Stimulated activated naive CD8-positive, alpha-beta T cell treated with anti-CD3 and anti-CD28 coated beads, Interleukin-15, amount 100 ng/mL, for 72 hours (primary cell): ENCODE measurements around the gene IFNAR2.

ENCODE experiments used
- ATAC-seq: fragments of 150-1000 bp; cut with Tn5 transposase; 2 replicates; pipeline ENCODE4 v1.10.0; 2021; ENCODE audit warnings: mild to moderate bottlenecking, moderate library complexity
- DNase-seq, 2 donors: peaks; one replicate each; pipeline ENCODE4 v3.0.0; 2021 to 2022
- H3K27ac Mint-ChIP-seq, 2 donors: one replicate each; pipeline ENCODE4 v1.8.0; 2022; ENCODE audit warnings: mild to moderate bottlenecking in 2 of 2, mixed read lengths in 2 of 2, moderate library complexity in 2 of 2
- H3K27me3 Mint-ChIP-seq: one replicate; pipeline ENCODE4 v1.8.0; 2022; ENCODE audit warnings: mixed read lengths
- H3K4me1 Mint-ChIP-seq: one replicate; pipeline ENCODE4 v1.8.0; 2022; ENCODE audit warnings: mild to moderate bottlenecking, mixed read lengths
- H3K4me3 Mint-ChIP-seq, 2 donors: one replicate each; pipeline ENCODE4 v1.8.0; 2022; ENCODE audit warnings: mild to moderate bottlenecking in 2 of 2, mixed read lengths in 2 of 2, moderate library complexity in 1 of 2
- H3K9me3 Mint-ChIP-seq, 2 donors: one replicate each; pipeline ENCODE4 v1.8.0; 2022; ENCODE audit warnings: mixed read lengths in 2 of 2

The IFNAR2 gene

DNA sequence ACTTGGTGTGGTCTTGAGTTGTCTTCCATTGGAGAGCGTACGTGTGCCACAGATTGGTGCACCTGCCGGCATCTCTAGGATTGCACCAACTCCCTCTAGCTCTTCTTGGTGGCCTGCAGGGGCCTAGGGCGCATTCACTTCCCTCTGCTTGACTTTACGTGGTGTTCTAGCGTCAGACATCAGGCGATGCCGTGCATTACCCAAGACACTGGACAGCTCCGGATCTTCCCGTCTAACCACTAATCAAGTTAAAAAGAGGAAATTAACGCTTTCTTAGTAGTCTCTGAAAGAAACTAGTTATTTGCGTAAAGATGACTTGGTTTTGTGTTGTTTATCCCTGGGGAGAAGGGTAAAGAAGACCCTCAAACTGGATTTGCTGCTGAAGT is 35.9 kb downstream of the IFNAR2 start:
- no peak for DNase-seq
- Mint-ChIP-seq H3K4me1 (peaks cover 85% of the 10 kb centered on the region), H3K27ac (peak overlapping the region; percentile 88 to 93), H3K4me3 (peak overlapping the region; percentile 98 to 99), H3K27me3 (no peaks in the 10 kb centered on the region), H3K9me3 (no peaks in the 10 kb centered on the region)
- ATAC-seq = peak; percentile 26

DNA sequence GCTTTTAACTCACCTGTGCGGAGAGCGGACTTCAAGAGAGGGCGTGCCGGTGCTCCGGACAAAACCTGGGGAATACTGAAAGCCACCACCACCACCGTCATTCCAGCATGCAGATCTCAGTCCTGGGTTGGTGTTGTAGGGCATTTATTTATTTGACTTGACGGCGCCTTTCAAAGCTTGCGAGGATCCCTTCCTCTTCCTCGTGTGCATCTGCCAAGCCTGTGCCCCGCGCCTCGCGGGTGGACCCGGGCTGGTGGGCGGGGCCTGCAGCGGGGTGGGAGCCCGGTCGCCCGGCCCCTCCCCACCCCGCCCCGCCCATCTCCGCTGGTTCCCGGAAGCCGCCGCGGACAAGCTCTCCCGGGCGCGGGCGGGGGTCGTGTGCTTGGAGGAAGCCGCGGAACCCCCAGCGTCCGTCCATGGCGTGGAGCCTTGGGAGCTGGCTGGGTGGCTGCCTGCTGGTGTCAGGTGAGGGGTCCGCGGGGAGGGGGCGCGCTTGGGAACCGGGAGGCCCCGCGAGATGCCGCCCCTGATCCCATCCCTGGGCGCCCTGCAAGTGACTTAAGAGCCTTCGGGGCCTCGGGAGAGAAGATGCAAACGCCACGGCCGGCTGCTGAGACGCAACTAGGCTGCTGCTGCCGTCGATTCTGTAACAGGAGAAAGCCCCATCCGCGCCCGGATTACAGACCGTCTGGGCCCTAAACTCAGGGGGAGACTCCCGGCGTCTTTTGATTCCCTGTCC is 36.5 kb downstream of the IFNAR2 start, which contains the start of gene IL10RB:
Gene IL10RB, plus strand, starts transcription at position 318 of the 739 bp plus-strand sequence. Its CDS starts 99 bp downstream, at position 417.
- Mint-ChIP-seq H3K4me3 (peak within 1 kb of the TSS; percentile 98 to 99), H3K4me1 (peaks cover 79% of the 10 kb centered on the region)
- DNase-seq = peak; percentile 62 to 66

DNA sequence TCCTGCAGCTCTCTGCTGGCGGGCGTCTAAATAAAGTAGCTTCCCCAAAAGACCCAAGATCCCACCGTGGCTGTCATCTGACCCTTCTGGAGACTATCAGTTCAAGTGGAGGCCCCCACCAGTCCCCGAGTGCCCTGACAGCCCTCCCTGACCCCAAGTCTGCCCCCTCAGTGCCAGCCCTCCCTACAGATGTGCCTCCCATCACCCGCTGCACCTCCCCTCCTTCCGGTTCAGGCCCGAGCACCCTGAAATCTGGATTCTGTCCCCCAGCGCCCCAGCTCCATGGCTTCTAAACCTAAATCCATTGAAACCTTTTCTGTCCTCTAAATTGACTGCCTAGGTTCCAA is 37.0 kb downstream of the IFNAR2 start:
- peaks cover 77% of the 10 kb centered on the region for H3K4me1 Mint-ChIP-seq

More for the DNA sequence above, 36.5 kb downstream of the IFNAR2 start, which contains the start of gene IL10RB:
- H3K9me3 Mint-ChIP-seq = no peaks in the 10 kb centered on the region
- peak; percentile 81 for ATAC-seq
- peak within 1 kb of the TSS; percentile 97 to 99 for H3K27ac Mint-ChIP-seq
- H3K27me3 Mint-ChIP-seq = no peaks in the 10 kb centered on the region

DNA sequence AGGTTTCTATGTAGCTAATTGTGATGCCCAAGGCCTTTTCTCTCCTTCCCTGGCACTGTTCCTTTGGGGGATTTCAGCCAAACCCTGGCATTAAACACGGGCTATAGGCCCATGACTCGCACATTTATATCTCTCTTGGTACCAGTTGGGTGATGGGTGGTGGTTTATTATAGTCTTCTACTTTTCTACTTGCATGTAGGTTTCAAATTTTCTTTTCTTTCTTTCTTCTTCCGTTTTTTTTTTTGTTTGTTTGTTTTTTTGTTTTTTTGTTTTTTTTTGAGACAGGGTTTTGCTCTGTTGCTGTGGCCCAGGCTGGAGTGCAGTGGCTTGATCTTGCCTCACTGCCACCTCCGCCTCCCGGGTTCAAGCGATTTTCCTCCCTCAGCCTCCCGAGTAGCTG is 37.5 kb downstream of the IFNAR2 start:
- H3K27ac Mint-ChIP-seq = peak overlapping the region; percentile 34 to 99
- H3K4me3 Mint-ChIP-seq = peak overlapping the region; percentile 98 to 99
- DNase-seq (no peak), ATAC-seq (no peak)
- no peaks in the 10 kb centered on the region for H3K27me3 Mint-ChIP-seq
- peaks cover 78% of the 10 kb centered on the region for H3K4me1 Mint-ChIP-seq
- no peaks in the 10 kb centered on the region for H3K9me3 Mint-ChIP-seq

More for the DNA sequence above, 37.0 kb downstream of the IFNAR2 start:
- ATAC-seq = peak; percentile 67
- peak overlapping the region; percentile 97 to 99 for H3K27ac Mint-ChIP-seq
- DNase-seq = peak in 1 of 2 donors; percentile 27
- peak overlapping the region; percentile 98 to 99 for H3K4me3 Mint-ChIP-seq
- no peaks in the 10 kb centered on the region for H3K27me3 Mint-ChIP-seq
- no peaks in the 10 kb centered on the region for H3K9me3 Mint-ChIP-seq

DNA sequence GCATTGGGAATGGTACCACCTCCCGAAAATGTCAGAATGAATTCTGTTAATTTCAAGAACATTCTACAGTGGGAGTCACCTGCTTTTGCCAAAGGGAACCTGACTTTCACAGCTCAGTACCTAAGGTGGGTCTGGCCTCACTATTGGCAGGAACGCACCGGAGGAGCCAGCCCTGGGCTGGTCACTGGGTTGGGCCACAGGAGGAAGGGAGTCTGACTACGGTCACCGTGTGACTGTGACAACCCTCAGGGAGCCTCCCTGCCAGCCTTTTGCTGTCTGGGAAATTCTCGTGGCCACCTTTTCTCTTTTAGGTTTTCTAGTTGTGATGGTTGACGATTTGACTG is 38.6 kb downstream of the IFNAR2 start:
- peak overlapping the region in 1 of 2 donors; percentile 87 for H3K27ac Mint-ChIP-seq
- peaks cover 79% of the 10 kb centered on the region for H3K4me1 Mint-ChIP-seq
- ATAC-seq = no peak

DNA sequence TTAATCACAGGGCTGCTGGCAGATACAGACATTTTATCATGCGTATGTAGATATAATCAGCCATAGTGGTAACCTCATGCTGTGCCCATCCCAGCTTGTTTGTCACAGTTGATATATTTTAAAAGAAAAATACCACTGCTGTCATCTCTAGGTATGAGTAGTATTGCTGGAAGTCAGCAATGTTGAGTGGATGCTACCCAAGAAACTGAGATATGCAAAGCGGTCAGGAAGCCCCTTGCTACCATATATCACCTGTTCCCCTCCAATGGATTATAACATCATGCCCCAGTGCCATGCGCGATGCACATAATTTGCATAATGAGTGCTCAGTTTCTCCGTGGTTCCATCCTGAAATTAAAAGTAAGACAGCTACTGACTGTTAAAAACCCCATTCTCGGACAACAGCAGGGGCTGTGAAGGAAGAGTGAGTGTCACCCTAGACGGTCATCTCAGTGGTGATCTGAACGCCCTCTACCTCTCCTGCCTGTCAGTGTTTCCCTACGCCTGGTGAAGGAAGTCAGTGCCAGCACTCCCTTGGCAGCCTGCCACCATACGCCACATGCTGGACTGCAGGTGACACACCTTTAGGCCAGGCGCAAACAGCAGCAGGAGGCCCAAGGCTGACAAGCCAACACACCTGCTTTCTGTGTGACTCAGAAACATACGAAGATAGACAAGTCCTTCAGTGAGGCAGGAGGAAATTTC is 39.2 kb downstream of the IFNAR2 start:
- Mint-ChIP-seq H3K27me3 (no peaks in the 10 kb centered on the region), H3K4me1 (peaks cover 76% of the 10 kb centered on the region), H3K27ac (peak overlapping the region; percentile 71 to 87), H3K4me3 (peak overlapping the region; percentile 47 to 99), H3K9me3 (no peaks in the 10 kb centered on the region)
- DNase-seq (peak in 1 of 2 donors; percentile 42), ATAC-seq (peak; percentile 67)

More for the DNA sequence above, 38.6 kb downstream of the IFNAR2 start:
- Mint-ChIP-seq H3K27me3 (no peaks in the 10 kb centered on the region), H3K4me3 (peak overlapping the region; percentile 98 to 99), H3K9me3 (no peaks in the 10 kb centered on the region)
- no peak for DNase-seq

DNA sequence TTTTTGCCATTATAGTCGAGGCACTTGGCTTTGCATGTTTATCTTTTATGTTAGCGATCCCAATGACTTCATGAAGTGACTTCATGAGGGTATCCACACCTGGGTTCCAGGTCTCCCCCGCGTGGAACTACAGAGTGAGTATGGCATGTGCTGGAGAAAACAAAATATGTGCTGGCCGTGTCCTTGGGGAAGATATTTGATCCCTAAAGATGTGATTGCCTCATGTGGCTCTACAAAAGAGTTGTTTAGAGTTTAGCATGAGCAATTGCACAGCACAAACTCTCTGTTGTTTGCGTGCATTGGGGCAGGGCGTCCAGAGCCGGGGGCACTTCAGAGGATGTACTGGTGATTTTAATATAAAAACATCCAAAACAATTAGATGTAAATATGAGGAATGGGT is 41.2 kb downstream of the IFNAR2 start:
- DNase-seq (no peak), ATAC-seq (no peak)
- H3K27ac Mint-ChIP-seq = no peak overlapping the region
- no peaks in the 10 kb centered on the region for H3K9me3 Mint-ChIP-seq
- peaks cover 56% of the 10 kb centered on the region for H3K4me1 Mint-ChIP-seq
- H3K27me3 Mint-ChIP-seq = no peaks in the 10 kb centered on the region
- no peak overlapping the region for H3K4me3 Mint-ChIP-seq

DNA sequence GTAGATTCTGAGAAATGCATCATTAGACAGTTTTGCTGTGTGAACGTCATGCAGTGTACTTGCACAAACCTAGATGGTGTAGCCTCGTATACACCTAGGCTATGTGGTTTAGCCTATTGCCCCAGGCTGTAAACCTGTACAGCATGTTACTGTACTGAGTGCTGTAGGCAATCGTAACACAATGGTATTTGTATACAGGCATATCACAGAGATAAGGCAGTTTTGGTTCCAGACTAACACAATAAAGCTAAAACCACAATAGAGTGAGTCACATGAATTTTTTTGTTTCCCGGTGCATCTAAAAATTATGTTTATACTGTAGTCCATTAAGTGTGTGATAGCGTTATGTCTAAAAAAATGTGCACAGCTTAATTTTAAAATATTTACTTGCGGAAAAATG is 43.3 kb downstream of the IFNAR2 start:
- H3K27me3 Mint-ChIP-seq = no peaks in the 10 kb centered on the region

DNA sequence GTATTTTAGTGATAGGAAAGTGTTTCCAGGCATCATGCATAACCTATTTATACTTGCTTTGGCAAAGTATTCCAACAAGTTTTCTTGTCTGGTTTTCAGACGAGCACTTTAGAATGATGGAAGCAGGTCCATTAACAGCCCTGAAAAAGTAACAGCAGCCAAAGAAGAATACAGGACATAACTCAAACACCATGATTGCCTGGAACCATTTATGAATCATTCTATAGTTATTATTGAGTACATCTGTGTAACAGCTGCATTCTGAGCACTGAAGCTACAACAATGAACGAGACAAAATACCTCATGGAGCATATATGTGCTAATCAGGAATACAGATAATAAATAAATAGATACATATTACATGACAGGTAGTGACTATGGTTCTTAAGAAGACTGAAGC is 49.0 kb downstream of the IFNAR2 start:
- no peak for DNase-seq
- no peak overlapping the region for H3K27ac Mint-ChIP-seq

More for the DNA sequence above, 43.3 kb downstream of the IFNAR2 start:
- no peak overlapping the region for H3K4me3 Mint-ChIP-seq
- DNase-seq (no peak), ATAC-seq (no peak)
- H3K9me3 Mint-ChIP-seq = no peaks in the 10 kb centered on the region
- no peak overlapping the region for H3K27ac Mint-ChIP-seq
- H3K4me1 Mint-ChIP-seq = peaks cover 39% of the 10 kb centered on the region

DNA sequence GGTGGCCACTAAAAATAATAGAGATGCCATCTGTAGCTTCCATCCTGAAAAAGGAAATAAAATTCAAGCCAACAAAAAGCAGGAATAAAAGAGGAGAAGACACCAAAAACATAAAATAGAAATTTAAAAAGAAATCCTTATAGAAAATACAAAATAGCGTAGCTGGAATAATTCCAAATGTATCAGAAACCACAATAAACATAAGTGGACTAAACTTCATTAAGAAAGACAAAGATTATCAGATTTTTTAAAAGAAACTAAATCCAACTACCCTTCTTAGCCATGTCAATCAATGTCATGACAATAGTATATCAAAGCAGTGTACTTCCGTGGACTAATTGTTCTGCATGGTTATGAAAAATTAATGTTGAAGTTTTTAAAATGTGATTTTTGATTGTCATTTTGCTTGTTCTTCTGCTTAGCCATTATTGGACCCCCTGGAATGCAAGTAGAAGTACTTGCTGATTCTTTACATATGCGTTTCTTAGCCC is 49.6 kb downstream of the IFNAR2 start:
- Mint-ChIP-seq H3K4me1 (no peaks in the 10 kb centered on the region), H3K27ac (no peak overlapping the region), H3K9me3 (peaks cover 0 to 11% of the 10 kb centered on the region in 2 donors), H3K4me3 (no peak overlapping the region), H3K27me3 (no peaks in the 10 kb centered on the region)
- DNase-seq = no peak
- no peak for ATAC-seq

More for the DNA sequence above, 49.0 kb downstream of the IFNAR2 start:
- no peaks in the 10 kb centered on the region for H3K27me3 Mint-ChIP-seq
- no peak for ATAC-seq
- no peaks in the 10 kb centered on the region for H3K4me1 Mint-ChIP-seq
- no peak overlapping the region for H3K4me3 Mint-ChIP-seq
- H3K9me3 Mint-ChIP-seq = peaks cover 0 to 11% of the 10 kb centered on the region in 2 donors
